HFF-Myc (cell line): ENCODE measurements around the gene GLB1L.
A peak's percentile ranks its signal among the peaks of the same experiment; 100 is the strongest.

Source experiments
- DNase-seq: peaks from one replicate; pipeline ENCODE4 v3.0.0-alpha.2; 2011; ENCODE audit warnings: low read depth; ENCODE audit errors: extremely low read depth
- H3K4me3 ChIP-seq: replicated peaks from 2 replicates; pipeline ENCODE4 v1.5.1; 2011; ENCODE audit warnings: low read depth, mild to moderate bottlenecking, control low read depth, low read length
- TF ChIP-seq, protein P1 (sequence below): IDR thresholded peaks from 2 replicates; pipeline ENCODE4 v1.5.1; 2012; ENCODE audit warnings: mild to moderate bottlenecking, low read depth, low read length, control low read depth; ENCODE audit errors: missing control alignments

Gene GLB1L

DNA sequence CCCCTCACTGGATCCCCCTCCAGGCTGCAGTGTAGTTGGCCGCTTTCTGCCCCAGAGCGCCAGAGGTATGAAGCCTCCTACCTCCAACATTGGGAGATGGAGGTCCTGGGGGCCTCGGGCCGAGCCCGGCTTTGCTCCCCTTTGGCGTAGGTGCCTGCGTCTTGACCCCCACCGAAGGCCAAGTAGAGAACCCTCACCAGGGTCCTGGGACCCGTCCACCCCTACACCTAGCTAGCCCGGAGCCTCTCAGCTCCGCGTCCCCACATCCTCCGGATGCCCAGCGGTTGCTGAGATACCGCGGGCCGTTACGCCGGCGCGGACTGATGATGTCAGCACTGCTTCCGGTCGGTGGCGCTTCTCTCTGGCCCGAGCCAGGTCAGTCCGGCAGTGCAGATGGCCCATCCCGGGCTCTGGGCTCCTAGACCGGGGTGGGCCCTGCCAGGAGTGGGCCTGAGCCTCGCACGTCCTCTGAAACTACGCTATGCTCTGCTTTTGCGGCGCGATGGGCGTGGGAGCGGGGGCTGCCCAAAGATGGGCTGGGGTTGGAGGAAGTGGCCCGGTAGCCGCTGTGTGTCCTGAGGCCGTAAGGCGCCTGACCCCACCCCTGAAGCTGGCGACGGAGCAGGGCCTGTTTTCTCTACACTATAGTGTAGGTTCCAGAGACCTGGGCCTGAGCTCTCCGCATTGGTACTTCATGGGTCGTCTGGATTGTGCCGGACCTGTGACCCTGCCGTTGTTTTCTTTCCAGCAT, at the start of gene GLB1L, which contains the start of gene STK16:
GLB1L (minus strand) TSS at position 297 of the 751 bp plus-strand sequence. CDS start 1,871 bp downstream, outside the sequence.
STK16 (plus strand) TSS at position 332 of the 751 bp plus-strand sequence. CDS start 521 bp downstream, outside the sequence.
- DNase-seq: peak; percentile 81
- H3K4me3 ChIP-seq: peak within 1 kb of the TSS; percentile 84
- TF ChIP-seq, protein P1, sequence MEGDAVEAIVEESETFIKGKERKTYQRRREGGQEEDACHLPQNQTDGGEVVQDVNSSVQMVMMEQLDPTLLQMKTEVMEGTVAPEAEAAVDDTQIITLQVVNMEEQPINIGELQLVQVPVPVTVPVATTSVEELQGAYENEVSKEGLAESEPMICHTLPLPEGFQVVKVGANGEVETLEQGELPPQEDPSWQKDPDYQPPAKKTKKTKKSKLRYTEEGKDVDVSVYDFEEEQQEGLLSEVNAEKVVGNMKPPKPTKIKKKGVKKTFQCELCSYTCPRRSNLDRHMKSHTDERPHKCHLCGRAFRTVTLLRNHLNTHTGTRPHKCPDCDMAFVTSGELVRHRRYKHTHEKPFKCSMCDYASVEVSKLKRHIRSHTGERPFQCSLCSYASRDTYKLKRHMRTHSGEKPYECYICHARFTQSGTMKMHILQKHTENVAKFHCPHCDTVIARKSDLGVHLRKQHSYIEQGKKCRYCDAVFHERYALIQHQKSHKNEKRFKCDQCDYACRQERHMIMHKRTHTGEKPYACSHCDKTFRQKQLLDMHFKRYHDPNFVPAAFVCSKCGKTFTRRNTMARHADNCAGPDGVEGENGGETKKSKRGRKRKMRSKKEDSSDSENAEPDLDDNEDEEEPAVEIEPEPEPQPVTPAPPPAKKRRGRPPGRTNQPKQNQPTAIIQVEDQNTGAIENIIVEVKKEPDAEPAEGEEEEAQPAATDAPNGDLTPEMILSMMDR: no peak

- H3K4me3 ChIP-seq: peak overlapping the region; percentile 38
- TF ChIP-seq, protein P1: peak; percentile 91
- DNase-seq: no peak
Measured at GRCh38 chr2:219294356-219295351, 49.4 kb upstream of the GLB1L start.

- H3K4me3 ChIP-seq: no peak overlapping the region
- DNase-seq: no peak
- TF ChIP-seq, protein P1: no peak
Measured at GRCh38 chr2:219293736-219294231, 48.5 kb upstream of the GLB1L start.

DNA sequence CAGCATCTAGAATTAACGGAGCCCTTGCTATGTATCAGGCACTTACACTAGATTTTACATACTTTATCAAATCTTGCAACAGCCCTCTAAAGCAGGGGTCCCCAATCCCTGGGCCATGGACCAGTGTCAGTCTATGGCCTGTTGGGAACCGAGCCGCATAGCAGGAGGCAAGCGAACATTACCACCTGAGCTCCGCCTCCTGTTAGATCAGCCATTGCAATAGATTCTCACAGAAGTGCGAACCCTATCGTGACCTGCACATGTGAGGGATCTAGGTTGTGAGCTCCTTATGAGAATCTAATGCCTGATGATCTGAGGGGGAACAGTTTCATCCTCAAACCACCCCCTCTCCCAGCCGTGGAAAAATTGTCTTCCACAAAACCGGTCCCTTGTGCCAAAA, 47.4 kb upstream of the GLB1L start:
- no peak for DNase-seq
- H3K4me3 ChIP-seq: no peak overlapping the region
- TF ChIP-seq, protein P1: no peak

DNA sequence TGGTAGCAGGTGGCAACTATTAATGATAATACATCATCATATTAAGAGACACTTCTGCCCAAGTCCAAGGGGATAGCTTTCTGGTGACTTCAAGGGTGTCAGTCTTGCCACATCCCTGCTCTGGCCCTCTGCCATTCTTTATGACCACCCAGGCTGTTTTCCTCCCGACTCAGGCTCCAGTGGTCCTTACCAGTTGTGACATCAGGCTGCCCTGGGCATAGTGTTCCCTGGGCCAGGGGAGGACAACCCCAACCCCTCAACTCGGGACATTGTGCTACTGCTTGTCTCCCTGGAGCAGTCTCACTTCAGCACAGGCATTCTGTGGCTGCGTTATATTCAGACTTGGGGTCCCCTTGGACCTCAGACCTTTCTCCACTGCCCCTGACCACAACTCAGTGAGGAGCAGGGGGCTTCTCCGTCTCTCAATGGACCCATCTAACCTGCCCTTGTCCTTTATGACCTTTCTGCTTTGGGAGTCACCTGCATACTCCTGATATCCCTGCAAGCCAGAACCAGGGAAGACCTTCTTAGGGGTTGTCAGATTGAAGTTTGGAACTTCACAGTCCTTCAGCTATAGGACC, 46.8 kb upstream of the GLB1L start:
- DNase-seq: no peak
- TF ChIP-seq, protein P1: no peak
- H3K4me3 ChIP-seq: no peak overlapping the region

DNA sequence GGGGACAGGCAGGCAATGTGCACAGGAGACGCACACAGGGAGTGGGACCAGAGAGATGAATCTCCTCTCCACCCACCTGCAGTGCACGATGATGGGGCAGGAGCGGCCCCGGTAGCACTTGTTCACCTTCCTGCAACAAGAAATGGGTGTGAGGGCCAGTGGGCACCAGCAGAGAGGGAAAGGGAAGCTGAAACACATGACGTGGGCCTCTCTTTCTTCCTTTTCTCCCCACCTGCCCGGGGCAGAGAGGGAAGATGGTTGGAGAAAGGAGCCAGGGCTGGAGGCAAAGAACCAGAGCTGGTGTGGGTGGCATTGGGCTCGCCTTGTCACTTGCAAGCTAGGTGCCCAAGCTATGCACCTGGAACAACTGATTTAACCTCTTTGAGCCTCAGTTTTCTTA, 46.1 kb upstream of the GLB1L start:
- DNase-seq: no peak
- TF ChIP-seq, protein P1: no peak
- H3K4me3 ChIP-seq: no peak overlapping the region
